Measurements from ENCODE around the gene NKIRAS2.

The NKIRAS2 gene

DNA sequence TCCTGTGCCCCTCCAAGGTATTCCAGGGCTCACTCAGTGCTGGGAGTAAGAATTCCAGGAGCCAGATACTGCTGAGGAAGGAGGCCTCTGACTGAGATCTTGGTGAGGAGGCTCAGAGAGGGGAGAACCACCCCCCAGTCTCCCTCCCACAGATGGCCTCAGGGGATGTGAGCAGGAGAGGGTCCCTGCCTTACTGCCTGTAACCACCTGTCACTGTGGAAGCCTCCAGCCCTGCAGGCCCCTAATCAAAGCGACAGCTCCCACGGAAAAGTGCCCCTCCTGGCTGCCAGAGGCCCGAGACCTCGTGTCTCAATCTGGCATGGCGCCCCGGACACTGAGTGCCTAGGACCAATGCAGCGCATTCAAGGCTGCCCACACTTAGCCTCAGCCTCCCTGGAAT lies 38.2 kb downstream of the NKIRAS2 start:
- DNase-seq, result no peak

DNA sequence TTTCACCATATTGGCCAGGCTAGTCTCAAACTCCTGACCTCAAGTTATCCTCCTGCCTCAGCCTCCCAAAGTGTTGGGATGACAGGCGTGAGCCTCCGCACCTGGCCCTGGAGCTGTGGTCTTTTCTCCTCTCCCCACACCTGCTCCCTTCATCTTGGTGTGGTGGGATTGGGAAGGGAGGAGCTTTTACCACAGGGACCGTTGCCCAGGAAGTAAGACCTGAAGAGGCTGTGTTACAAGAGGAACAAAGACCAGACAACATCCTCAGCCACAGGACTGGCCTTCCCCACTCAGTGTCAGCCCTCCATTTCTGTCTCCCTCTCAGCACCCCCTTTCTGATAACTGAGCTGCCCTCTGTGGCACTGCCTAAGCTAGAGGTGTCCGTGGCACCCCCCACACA lies 39.9 kb downstream of the NKIRAS2 start:
- DNase-seq, result no peak

DNA sequence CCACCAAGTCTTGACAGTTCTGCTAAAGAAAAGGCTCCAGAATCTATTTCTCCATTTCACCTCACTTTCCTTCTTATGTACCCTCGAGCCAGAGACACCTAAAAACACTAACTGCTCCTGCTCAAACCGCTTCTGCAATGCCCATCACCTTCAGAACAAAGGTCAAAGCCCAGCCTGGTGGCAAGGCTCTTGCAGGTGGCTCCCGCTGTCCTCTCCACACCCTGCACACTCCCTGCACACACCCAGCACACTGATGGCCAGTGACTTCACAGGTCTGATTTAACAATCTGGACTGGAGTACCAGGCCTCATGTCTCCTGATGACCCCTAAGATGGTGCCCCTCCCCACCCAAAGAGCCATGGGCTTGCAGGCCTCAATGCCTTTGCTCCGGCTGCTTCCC lies 40.3 kb downstream of the NKIRAS2 start:
- DNase-seq, result no peak

DNA sequence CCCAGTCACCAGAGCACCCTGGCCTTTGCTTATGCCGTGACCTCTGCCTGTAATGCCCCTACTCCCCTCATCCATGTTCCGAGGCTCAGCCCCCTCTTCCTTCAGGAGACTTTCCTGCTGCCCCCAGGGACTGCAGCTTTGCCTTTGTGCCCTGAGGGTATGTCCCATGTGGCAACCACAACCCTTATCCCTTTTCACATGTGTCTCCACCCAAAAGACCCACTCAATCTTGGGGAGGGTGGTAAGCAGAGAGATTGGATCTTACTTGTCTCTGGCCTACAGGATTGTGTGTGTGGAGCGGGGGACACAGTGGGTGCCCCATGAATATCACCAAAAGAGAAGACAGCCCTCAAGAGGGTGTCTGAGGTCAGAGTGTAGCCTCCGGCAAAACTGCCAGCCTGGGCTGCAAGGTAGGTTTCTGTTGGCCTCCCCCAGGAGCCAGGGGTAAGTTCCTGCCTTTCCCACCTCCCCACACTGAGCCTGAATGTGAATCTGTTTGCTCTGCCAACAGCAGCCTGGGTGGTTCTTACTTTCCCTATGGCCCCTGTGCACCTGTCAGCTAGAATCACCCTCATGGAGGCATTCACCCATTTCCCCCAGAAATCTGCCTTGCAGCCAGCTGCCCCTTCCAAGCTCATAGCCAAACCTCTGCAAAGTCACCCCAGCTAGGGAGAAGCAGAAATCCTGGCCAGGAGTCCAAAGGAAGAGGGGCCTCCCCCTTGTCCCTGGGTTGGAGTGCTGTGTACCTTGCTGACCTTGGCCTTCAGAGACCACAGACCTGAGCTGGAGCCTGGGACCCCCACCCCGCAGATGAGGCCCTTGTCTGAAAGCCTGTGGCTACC lies 42.0 kb downstream of the NKIRAS2 start:
- DNase-seq, result no peak

DNA sequence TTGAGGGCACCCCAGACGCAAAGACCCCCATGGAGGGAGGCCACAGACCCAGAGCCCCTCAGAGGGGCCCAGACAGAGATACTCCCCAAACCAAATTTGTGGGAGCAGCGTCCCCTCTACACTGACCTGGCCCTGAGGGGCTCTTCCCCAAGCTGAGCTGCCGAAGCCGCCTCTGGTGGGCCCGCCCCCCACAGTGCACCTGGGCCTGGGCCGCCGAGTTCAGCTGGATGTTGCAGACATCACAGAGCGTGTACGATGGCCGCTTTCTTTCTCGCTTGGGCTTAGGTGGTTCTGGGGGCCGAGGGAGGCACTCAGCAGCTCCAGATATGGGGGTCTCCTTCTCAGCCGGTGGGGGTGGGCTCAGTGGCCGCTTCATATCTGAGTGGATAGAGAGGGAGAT lies 42.8 kb downstream of the NKIRAS2 start:
- DNase-seq, result no peak

DNA sequence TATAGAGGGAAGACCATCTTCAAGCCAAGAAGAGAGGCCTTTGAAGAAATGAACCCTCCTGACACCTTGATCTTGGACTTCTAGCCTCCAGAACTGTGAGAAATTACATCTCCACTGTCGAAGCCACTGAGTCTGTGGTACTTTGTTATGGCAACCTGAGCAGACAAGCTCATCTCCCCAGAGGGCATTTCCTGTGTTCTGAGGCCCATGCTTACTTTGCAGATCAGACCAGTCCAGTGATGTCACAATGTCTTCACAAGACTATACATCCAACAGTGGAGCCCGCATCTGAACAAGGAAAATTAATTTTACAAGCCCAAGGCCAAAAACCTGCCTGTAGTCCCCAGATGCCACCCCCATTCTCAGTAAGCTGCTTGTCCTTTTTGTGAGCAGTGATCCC lies 45.3 kb downstream of the NKIRAS2 start:
- no peak for DNase-seq

DNA sequence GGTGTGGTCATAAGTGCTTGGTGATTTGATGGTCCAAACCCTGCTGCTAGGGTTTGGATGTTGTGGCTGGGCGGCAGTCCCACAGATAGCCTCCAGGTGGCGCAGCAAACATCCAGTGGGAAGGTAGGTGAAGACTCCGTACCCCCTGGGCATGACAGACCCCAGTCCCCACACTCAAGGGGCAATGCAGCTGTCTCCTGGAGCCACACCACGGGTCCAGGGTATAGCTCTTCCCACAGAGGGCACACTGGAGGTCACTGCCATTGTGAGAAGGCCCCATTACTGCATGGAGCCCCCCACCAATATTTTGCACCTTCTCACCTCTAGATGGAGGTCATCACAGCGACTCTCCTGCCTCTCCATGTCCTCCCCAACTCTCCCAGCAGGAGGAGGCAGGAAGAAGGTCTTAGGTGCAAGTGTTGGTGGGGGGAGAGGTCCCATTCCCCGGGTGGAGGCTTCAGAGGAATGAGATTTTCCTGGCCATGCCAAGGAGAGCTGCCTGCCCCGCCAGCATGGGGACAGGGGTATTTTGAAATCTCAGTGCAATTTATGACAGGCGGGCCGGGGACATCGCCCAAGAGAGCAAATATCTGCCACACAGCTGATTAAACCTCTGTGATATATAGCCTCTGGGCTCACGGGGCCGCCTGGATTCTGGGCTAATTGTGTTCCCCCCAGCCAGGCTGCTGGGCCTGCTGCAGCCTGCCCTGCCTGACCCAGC lies 47.6 kb downstream of the NKIRAS2 start:
- peak; percentile 66 for DNase-seq

DNA sequence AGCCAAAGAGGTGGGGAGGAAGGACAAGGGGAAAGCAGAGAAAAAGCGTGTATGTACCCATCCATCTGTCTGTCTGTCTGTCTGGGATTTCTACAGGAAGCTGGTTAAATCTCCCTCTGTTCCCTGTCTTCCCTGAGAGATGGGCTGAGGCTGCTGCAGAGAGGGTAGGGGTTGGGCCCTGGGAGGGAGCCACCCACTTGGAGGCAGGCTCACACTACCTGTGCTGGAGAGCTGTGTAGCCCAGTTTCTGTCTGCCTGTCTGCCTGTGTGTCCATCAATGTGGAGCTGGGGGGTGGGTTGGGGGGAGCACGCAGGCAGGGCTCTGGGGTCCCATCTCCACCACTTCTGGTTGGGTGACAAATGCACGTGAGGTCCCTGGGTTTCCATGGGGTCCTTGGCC lies 49.1 kb downstream of the NKIRAS2 start:
- DNase-seq, result no peak

DNA sequence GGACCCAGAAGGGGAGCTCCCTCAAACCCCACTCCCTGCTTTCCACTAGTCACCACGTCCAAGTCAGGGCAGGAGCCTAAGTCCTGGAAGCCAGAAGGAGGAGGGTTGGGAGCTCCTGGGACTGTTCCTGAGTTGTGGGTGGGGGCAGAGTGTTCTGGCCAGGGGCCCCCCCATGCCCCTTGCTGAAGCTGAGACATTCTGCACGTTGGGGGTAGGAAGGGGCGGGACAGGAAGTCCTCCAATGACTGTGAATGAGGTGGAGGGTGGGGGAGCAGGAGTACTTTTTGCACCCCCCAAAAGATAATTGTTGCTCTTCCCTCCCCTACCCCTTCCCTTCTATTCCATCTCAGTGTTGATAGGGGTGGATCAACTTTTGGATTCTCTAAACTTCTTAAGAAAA lies 51.9 kb downstream of the NKIRAS2 start:
- DNase-seq, result no peak

DNA sequence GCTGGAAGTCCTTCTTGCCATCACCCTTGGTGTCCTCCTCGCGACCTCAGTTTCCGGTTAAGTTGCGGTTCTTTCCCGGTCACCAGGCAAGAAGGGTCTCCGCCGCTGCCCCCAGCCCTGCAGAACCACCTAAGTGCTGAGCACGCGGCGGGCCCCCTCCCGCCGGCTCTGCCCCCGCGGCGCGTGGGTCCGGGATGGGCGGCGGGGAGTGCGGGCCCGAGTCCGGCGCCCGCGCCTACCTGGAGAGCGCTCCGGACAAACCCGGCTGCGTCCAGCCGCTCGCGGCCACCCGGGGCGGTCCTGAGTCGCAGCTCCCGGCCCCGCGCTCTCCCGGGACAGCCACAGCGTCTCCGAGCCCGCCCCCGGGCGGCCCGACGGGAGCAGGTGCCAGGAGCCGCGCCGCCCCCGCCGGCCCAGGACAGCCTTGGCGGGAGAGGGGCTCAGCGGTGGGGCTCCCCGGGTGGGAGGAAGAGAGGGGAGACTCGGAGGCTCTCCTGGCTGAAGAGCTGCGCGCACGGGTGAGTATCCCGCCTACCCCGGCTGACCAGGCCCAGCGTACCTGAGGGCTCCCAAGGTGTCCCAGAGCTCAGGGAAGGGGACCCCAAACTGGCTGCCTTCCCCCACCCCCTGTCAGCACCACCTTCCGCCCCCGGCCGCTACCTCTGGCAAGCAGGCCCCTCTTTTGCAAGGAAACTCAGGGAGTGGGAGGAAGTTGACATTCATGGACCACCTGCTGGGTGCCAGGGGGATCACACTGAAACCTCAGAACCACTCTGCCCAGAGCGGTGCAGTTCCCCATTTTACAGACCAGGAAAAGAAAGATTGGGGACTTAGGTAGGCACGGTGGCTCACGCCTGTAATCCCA lies 52.7 kb downstream of the NKIRAS2 start:
- no peak for DNase-seq
